Activated naive CD4-positive, alpha-beta T cell treated with anti-CD3 and anti-CD28 coated beads for 36 hours (primary cell): ENCODE results near the gene KCNJ6. TPM values are rescaled to one million over a fixed set of nuclear protein-coding genes. Genes with fewer than 3 reads are reported as not detected.
"Not testable (repeated sequence)": the region's sequence is repeated elsewhere in the genome, so short reads cannot be mapped to it uniquely, and the experiment has no call there.

Source experiments
- CTCF ChIA-PET: fragments of 350-600 bp; sonication (Branson Sonifier 250); formaldehyde crosslinking; loops from one replicate; lab custom pipeline; 2021; ENCODE audit warnings: antibody characterized with exemption; lab: Charles Lee
- DNase-seq: peaks from one replicate; pipeline ENCODE4 v3.0.0-alpha.2; 2020
- H3K27ac Mint-ChIP-seq: one replicate; pipeline ENCODE4 v1.8.0; 2021; ENCODE audit warnings: mild to moderate bottlenecking, mixed read lengths
- H3K27me3 Mint-ChIP-seq: one replicate; pipeline ENCODE4 v1.8.0; 2021; ENCODE audit warnings: low read depth, mixed read lengths
- H3K36me3 Mint-ChIP-seq: one replicate; pipeline ENCODE4 v1.8.0; 2021; ENCODE audit warnings: low read depth, mixed read lengths
- H3K4me1 Mint-ChIP-seq: one replicate; pipeline ENCODE4 v1.8.0; 2021; ENCODE audit warnings: low read depth, mixed read lengths
- H3K4me3 Mint-ChIP-seq: one replicate; pipeline ENCODE4 v1.8.0; 2021; ENCODE audit warnings: mild to moderate bottlenecking, moderate library complexity, mixed read lengths
- H3K9me3 Mint-ChIP-seq: one replicate; pipeline ENCODE4 v1.8.0; 2021; ENCODE audit warnings: mixed read lengths
- intact Hi-C: fragments of 100-400 bp; cut with micrococcal nuclease; formaldehyde crosslinking; loops from one replicate; pipeline ENCODE4 v1.15.1; 2023
- total RNA-seq, 2 experiments: library from RNA; stranded (reverse); gene quantifications; one replicate each; pipeline ENCODE4 v1.2.3, GENCODE V29; 2021

KCNJ6 gene
- total RNA-seq, 2 experiments from 2014 or later, result not detected

- no peak for DNase-seq
- Mint-ChIP-seq H3K4me3 (no peak overlapping the region), H3K9me3 (no peaks in the 10 kb centered on the region), H3K36me3 (no peaks in the 10 kb centered on the region), H3K27me3 (peaks cover 7% of the 10 kb centered on the region), H3K4me1 (no peaks in the 10 kb centered on the region), H3K27ac (no peak overlapping the region)
- intact Hi-C loops, result no loop called here
- CTCF ChIA-PET, result no interaction called here
Measured at GRCh38 chr21:37669249-37669648, 247.0 kb downstream of the KCNJ6 start.

- intact Hi-C loops, result no loop called here
Measured at GRCh38 chr21:37668462-37669239, 247.6 kb downstream of the KCNJ6 start.

GRCh38 chr21:37667380-37667779 lies 248.9 kb downstream of the KCNJ6 start:
- Mint-ChIP-seq H3K27ac (no peak overlapping the region), H3K36me3 (no peaks in the 10 kb centered on the region), H3K9me3 (no peaks in the 10 kb centered on the region), H3K4me3 (no peak overlapping the region), H3K27me3 (no peaks in the 10 kb centered on the region), H3K4me1 (no peaks in the 10 kb centered on the region)
- CTCF ChIA-PET, result interaction anchor here (0.8 kb wide), 1 partner anchor 29 kb away, joined by 3 read pairs; no protein-coding TSS in a partner anchor
- DNase-seq, result no peak
- intact Hi-C loops, result no loop called here

More at GRCh38 chr21:37668462-37669239, 247.6 kb downstream of the KCNJ6 start:
- H3K36me3 Mint-ChIP-seq, result no peaks in the 10 kb centered on the region
- H3K9me3 Mint-ChIP-seq, result no peaks in the 10 kb centered on the region
- CTCF ChIA-PET, result interaction anchor here (0.6 kb wide), 1 partner anchor 298 kb away, joined by 4 read pairs; no protein-coding TSS in a partner anchor
- H3K27me3 Mint-ChIP-seq, result peaks cover 4% of the 10 kb centered on the region
- no peak for DNase-seq
- no peak overlapping the region for H3K4me3 Mint-ChIP-seq
- H3K4me1 Mint-ChIP-seq, result no peaks in the 10 kb centered on the region
- no peak overlapping the region for H3K27ac Mint-ChIP-seq

GRCh38 chr21:37665230-37666024 lies 250.8 kb downstream of the KCNJ6 start:
- no peak for DNase-seq
- H3K27me3 Mint-ChIP-seq, result no peaks in the 10 kb centered on the region
- intact Hi-C loops, result no loop called here
- H3K27ac Mint-ChIP-seq, result no peak overlapping the region
- H3K9me3 Mint-ChIP-seq, result no peaks in the 10 kb centered on the region
- H3K4me1 Mint-ChIP-seq, result no peaks in the 10 kb centered on the region
- H3K36me3 Mint-ChIP-seq, result no peaks in the 10 kb centered on the region
- CTCF ChIA-PET, result interaction anchor here (1.4 kb wide), 1 partner anchor 9 kb away, joined by 4 read pairs; no protein-coding TSS in a partner anchor
- H3K4me3 Mint-ChIP-seq, result no peak overlapping the region

GRCh38 chr21:37662227-37662626 lies 254.0 kb downstream of the KCNJ6 start:
- H3K4me3 Mint-ChIP-seq, CTCF ChIA-PET, H3K9me3 Mint-ChIP-seq, H3K36me3 Mint-ChIP-seq, H3K4me1 Mint-ChIP-seq, H3K27me3 Mint-ChIP-seq, intact Hi-C loops, DNase-seq, H3K27ac Mint-ChIP-seq: not testable (repeated sequence)

- CTCF ChIA-PET, result no interaction called here
- no peak overlapping the region for H3K4me3 Mint-ChIP-seq
- H3K36me3 Mint-ChIP-seq, result no peaks in the 10 kb centered on the region
- intact Hi-C loops, result no loop called here
- H3K4me1 Mint-ChIP-seq, result no peaks in the 10 kb centered on the region
- no peak for DNase-seq
- no peak overlapping the region for H3K27ac Mint-ChIP-seq
- H3K27me3 Mint-ChIP-seq, result peaks cover 5% of the 10 kb centered on the region
- H3K9me3 Mint-ChIP-seq, result no peaks in the 10 kb centered on the region
Measured at GRCh38 chr21:37660709-37661108, 255.5 kb downstream of the KCNJ6 start.

GRCh38 chr21:37659874-37660273 lies 256.4 kb downstream of the KCNJ6 start:
- intact Hi-C loops, result no loop called here
- DNase-seq, result no peak
- Mint-ChIP-seq H3K27ac (no peak overlapping the region), H3K4me1 (no peaks in the 10 kb centered on the region), H3K27me3 (peaks cover 5% of the 10 kb centered on the region), H3K9me3 (no peaks in the 10 kb centered on the region), H3K4me3 (no peak overlapping the region), H3K36me3 (no peaks in the 10 kb centered on the region)
- CTCF ChIA-PET, result no interaction called here

- H3K27ac Mint-ChIP-seq, result no peak overlapping the region
- H3K27me3 Mint-ChIP-seq, result peaks cover 5% of the 10 kb centered on the region
- CTCF ChIA-PET, result no interaction called here
- no peaks in the 10 kb centered on the region for H3K36me3 Mint-ChIP-seq
- no peaks in the 10 kb centered on the region for H3K4me1 Mint-ChIP-seq
- no peak overlapping the region for H3K4me3 Mint-ChIP-seq
- intact Hi-C loops, result no loop called here
- no peaks in the 10 kb centered on the region for H3K9me3 Mint-ChIP-seq
- DNase-seq, result no peak
Measured at GRCh38 chr21:37658817-37659458, 257.3 kb downstream of the KCNJ6 start.

GRCh38 chr21:37658121-37658816 lies 258.0 kb downstream of the KCNJ6 start:
- intact Hi-C loops, result no loop called here
- H3K4me1 Mint-ChIP-seq, result no peaks in the 10 kb centered on the region
- peaks cover 5% of the 10 kb centered on the region for H3K27me3 Mint-ChIP-seq
- no peak for DNase-seq
- no peaks in the 10 kb centered on the region for H3K9me3 Mint-ChIP-seq
- no peak overlapping the region for H3K27ac Mint-ChIP-seq
- H3K4me3 Mint-ChIP-seq, result no peak overlapping the region
- no peaks in the 10 kb centered on the region for H3K36me3 Mint-ChIP-seq
- CTCF ChIA-PET, result no interaction called here

- no peaks in the 10 kb centered on the region for H3K9me3 Mint-ChIP-seq
- H3K27me3 Mint-ChIP-seq, result peaks cover 5% of the 10 kb centered on the region
- H3K27ac Mint-ChIP-seq, result no peak overlapping the region
- intact Hi-C loops, result no loop called here
- no peak overlapping the region for H3K4me3 Mint-ChIP-seq
- CTCF ChIA-PET, result no interaction called here
- no peaks in the 10 kb centered on the region for H3K36me3 Mint-ChIP-seq
- no peaks in the 10 kb centered on the region for H3K4me1 Mint-ChIP-seq
- DNase-seq, result no peak
Measured at GRCh38 chr21:37656899-37657298, 259.4 kb downstream of the KCNJ6 start.

GRCh38 chr21:37655611-37656300 lies 260.5 kb downstream of the KCNJ6 start:
- peaks cover 5% of the 10 kb centered on the region for H3K27me3 Mint-ChIP-seq
- intact Hi-C loops, result no loop called here
- no peak overlapping the region for H3K4me3 Mint-ChIP-seq
- no peaks in the 10 kb centered on the region for H3K4me1 Mint-ChIP-seq
- H3K36me3 Mint-ChIP-seq, result no peaks in the 10 kb centered on the region
- CTCF ChIA-PET, result interaction anchor here (1.0 to 1.3 kb wide), 3 partner anchors 9 to 21 kb away, joined by 3 to 4 read pairs (median 3); no protein-coding TSS in a partner anchor
- no peak overlapping the region for H3K27ac Mint-ChIP-seq
- H3K9me3 Mint-ChIP-seq, result no peaks in the 10 kb centered on the region
- DNase-seq, result no peak
